Large intestine (tissue), 3 donors: ENCODE measurements around the gene ARMC12. TPM values are rescaled to one million over a fixed set of nuclear protein-coding genes. Genes with fewer than 3 reads are reported as not detected.
A peak's percentile ranks its signal among the peaks of the same experiment; 100 is the strongest.

Source experiments
- DNase-seq, 2 donors: peaks; one replicate each; pipeline versions ENCODE4 v3.0.0 to v3.0.0-alpha.2; 2013
- H3K27ac ChIP-seq: one replicate; pipeline ENCODE4 v1.5.1; 2013; ENCODE audit warnings: low read length
- H3K27me3 ChIP-seq: 2 replicates; pipeline ENCODE4 v1.6.1; 2013; ENCODE audit warnings: low read length; ENCODE audit not compliant: control insufficient read depth, insufficient read depth
- H3K36me3 ChIP-seq: 2 replicates; pipeline ENCODE4 v1.6.1; 2013; ENCODE audit warnings: low read length; ENCODE audit not compliant: control insufficient read depth, insufficient read depth
- H3K4me1 ChIP-seq: one replicate; pipeline ENCODE4 v1.6.1; 2013; ENCODE audit warnings: low read length; ENCODE audit not compliant: control insufficient read depth, insufficient read depth
- H3K4me3 ChIP-seq: one replicate; pipeline ENCODE4 v1.5.1; 2013; ENCODE audit warnings: low read length
- H3K9me3 ChIP-seq: one replicate; pipeline ENCODE4 v1.6.1; 2013; ENCODE audit warnings: mild to moderate bottlenecking, low read depth, low read length, moderate library complexity; ENCODE audit not compliant: control insufficient read depth
- WGBS: methylation state at CpG from one replicate; pipeline ENCODE4 v1.1.5; 2013; ENCODE audit warnings: low lambda C conversion rate; ENCODE audit not compliant: insufficient coverage; 5-methylcytosine and 5-hydroxymethylcytosine counted together
- polyA plus RNA-seq: library from polyadenylated mRNA; unstranded; fragments of 120-200 nt; gene quantifications from one replicate; pipeline ENCODE4 v1.2.1, GENCODE V29; 2013

Gene ARMC12
- polyA plus RNA-seq, 1 donor: 0.51 TPM

- Histone ChIP-seq H3K4me3 (peak within 1 kb of the TSS; percentile 21), H3K9me3 (no peaks in the 10 kb centered on the region), H3K27ac (no peak within 1 kb of the TSS), H3K36me3 (no peaks in the 10 kb centered on the region), H3K27me3 (peaks cover 14% of the 10 kb centered on the region), H3K4me1 (peaks cover 3% of the 10 kb centered on the region)
- WGBS: 0% methylated on average over 1 of the region's 56 CpGs
- peak in 1 of 2 donors; percentile 31 for DNase-seq
Measured at GRCh38 chr6:35776364-35777215, 39.8 kb downstream of the ARMC12 start, which contains the start of gene CLPSL2. Gene CLPSL2 (plus strand): TSS chr6:35776598. CDS start chr6:35776619, 21 bp downstream.

GRCh38 chr6:35777356-35778102 lies 40.7 kb downstream of the ARMC12 start:
- DNase-seq: no peak

GRCh38 chr6:35778437-35778836 lies 41.6 kb downstream of the ARMC12 start:
- H3K9me3 ChIP-seq: no peaks in the 10 kb centered on the region
- peaks cover 3% of the 10 kb centered on the region for H3K4me1 ChIP-seq
- no peaks in the 10 kb centered on the region for H3K36me3 ChIP-seq
- H3K4me3 ChIP-seq: no peak overlapping the region
- no peak overlapping the region for H3K27ac ChIP-seq
- peaks cover 14% of the 10 kb centered on the region for H3K27me3 ChIP-seq
- WGBS: no CpG with 5 or more reads among the region's 2 CpGs
- DNase-seq: no peak

More at GRCh38 chr6:35777356-35778102, 40.7 kb downstream of the ARMC12 start:
- no peaks in the 10 kb centered on the region for H3K36me3 ChIP-seq
- H3K27ac ChIP-seq: no peak overlapping the region
- H3K27me3 ChIP-seq: peaks cover 14% of the 10 kb centered on the region
- no peaks in the 10 kb centered on the region for H3K9me3 ChIP-seq
- peaks cover 3% of the 10 kb centered on the region for H3K4me1 ChIP-seq
- WGBS: no CpG with 5 or more reads among the region's 10 CpGs
- H3K4me3 ChIP-seq: no peak overlapping the region

- peaks cover 15% of the 10 kb centered on the region for H3K27me3 ChIP-seq
- WGBS: no CpG with 5 or more reads among the region's 7 CpGs
- no peak within 1 kb of the TSS for H3K27ac ChIP-seq
Measured at GRCh38 chr6:35780719-35781118, 43.9 kb downstream of the ARMC12 start, which contains the start of gene CLPSL1. Gene CLPSL1 (plus strand): TSS chr6:35781019. CDS start chr6:35781111, 92 bp downstream.

GRCh38 chr6:35781290-35781689 lies 44.5 kb downstream of the ARMC12 start:
- DNase-seq: no peak
- no peak overlapping the region for H3K4me3 ChIP-seq
- H3K36me3 ChIP-seq: no peaks in the 10 kb centered on the region
- no CpG with 5 or more reads among the region's 2 CpGs for WGBS
- peaks cover 14% of the 10 kb centered on the region for H3K27me3 ChIP-seq
- H3K4me1 ChIP-seq: peaks cover 3% of the 10 kb centered on the region
- H3K9me3 ChIP-seq: no peaks in the 10 kb centered on the region
- no peak overlapping the region for H3K27ac ChIP-seq

More at GRCh38 chr6:35780719-35781118, 43.9 kb downstream of the ARMC12 start, which contains the start of gene CLPSL1:
- H3K36me3 ChIP-seq: no peaks in the 10 kb centered on the region
- H3K4me3 ChIP-seq: no peak within 1 kb of the TSS
- no peak for DNase-seq
- peaks cover 3% of the 10 kb centered on the region for H3K4me1 ChIP-seq
- no peaks in the 10 kb centered on the region for H3K9me3 ChIP-seq

GRCh38 chr6:35782424-35782823 lies 45.6 kb downstream of the ARMC12 start:
- Histone ChIP-seq H3K9me3 (no peaks in the 10 kb centered on the region), H3K36me3 (no peaks in the 10 kb centered on the region), H3K27ac (no peak overlapping the region), H3K27me3 (peaks cover 19% of the 10 kb centered on the region), H3K4me1 (no peaks in the 10 kb centered on the region), H3K4me3 (no peak overlapping the region)
- 86% methylated on average over 1 of the region's 3 CpGs for WGBS
- no peak for DNase-seq

GRCh38 chr6:35784200-35784599 lies 47.4 kb downstream of the ARMC12 start:
- Histone ChIP-seq H3K4me3 (no peak overlapping the region), H3K36me3 (no peaks in the 10 kb centered on the region), H3K4me1 (no peaks in the 10 kb centered on the region), H3K27me3 (peaks cover 35% of the 10 kb centered on the region), H3K9me3 (no peaks in the 10 kb centered on the region), H3K27ac (no peak overlapping the region)
- DNase-seq: no peak
- no CpG with 5 or more reads among the region's 2 CpGs for WGBS

- no peaks in the 10 kb centered on the region for H3K36me3 ChIP-seq
- H3K4me1 ChIP-seq: no peaks in the 10 kb centered on the region
- no peaks in the 10 kb centered on the region for H3K9me3 ChIP-seq
- DNase-seq: no peak
- no peak overlapping the region for H3K27ac ChIP-seq
- no peak overlapping the region for H3K4me3 ChIP-seq
- no CpG with 5 or more reads among the region's 2 CpGs for WGBS
- peaks cover 36% of the 10 kb centered on the region for H3K27me3 ChIP-seq
Measured at GRCh38 chr6:35786272-35786671, 49.4 kb downstream of the ARMC12 start.

GRCh38 chr6:35786810-35787209 lies 50.0 kb downstream of the ARMC12 start:
- H3K4me1 ChIP-seq: no peaks in the 10 kb centered on the region
- H3K9me3 ChIP-seq: no peaks in the 10 kb centered on the region
- H3K4me3 ChIP-seq: no peak overlapping the region
- no peaks in the 10 kb centered on the region for H3K36me3 ChIP-seq
- no peak overlapping the region for H3K27ac ChIP-seq
- DNase-seq: no peak
- WGBS: no CpG with 5 or more reads among the region's 25 CpGs
- peaks cover 36% of the 10 kb centered on the region for H3K27me3 ChIP-seq
